DOHH2 (cell line): ENCODE results near the gene ATP8A2.

ENCODE experiments used
- EZH2phosphoT487 ChIP-seq: fragments of 200-600 bp; sonication (generic); IDR thresholded peaks from 2 replicates; pipeline ENCODE4 v1.6.1; 2017; ENCODE audit warnings: borderline replicate concordance, mild to moderate bottlenecking, antibody characterized with exemption, low read length, moderate library complexity, mixed read lengths
- TF ChIP-seq, protein P1 (sequence below): fragments of 200-600 bp; sonication (generic); IDR thresholded peaks from one replicate; pipeline ENCODE4 v1.5.1; 2014; ENCODE audit warnings: antibody characterized with exemption, mild to moderate bottlenecking, low read depth, low read length; ENCODE audit not compliant: poor library complexity, severe bottlenecking

GRCh38 chr13:25575562-25575961 is 203.8 kb downstream of the ATP8A2 start:
- TF ChIP-seq, protein P1, sequence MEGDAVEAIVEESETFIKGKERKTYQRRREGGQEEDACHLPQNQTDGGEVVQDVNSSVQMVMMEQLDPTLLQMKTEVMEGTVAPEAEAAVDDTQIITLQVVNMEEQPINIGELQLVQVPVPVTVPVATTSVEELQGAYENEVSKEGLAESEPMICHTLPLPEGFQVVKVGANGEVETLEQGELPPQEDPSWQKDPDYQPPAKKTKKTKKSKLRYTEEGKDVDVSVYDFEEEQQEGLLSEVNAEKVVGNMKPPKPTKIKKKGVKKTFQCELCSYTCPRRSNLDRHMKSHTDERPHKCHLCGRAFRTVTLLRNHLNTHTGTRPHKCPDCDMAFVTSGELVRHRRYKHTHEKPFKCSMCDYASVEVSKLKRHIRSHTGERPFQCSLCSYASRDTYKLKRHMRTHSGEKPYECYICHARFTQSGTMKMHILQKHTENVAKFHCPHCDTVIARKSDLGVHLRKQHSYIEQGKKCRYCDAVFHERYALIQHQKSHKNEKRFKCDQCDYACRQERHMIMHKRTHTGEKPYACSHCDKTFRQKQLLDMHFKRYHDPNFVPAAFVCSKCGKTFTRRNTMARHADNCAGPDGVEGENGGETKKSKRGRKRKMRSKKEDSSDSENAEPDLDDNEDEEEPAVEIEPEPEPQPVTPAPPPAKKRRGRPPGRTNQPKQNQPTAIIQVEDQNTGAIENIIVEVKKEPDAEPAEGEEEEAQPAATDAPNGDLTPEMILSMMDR: no peak
- no peak for TF ChIP-seq EZH2phosphoT487
